HG03575 (cell line): ENCODE results near the gene MACROD2.

Experiments
- ATAC-seq: cut with Tn5 transposase; IDR thresholded peaks from one replicate; pipeline ENCODE4 v1.9.1; 2021; ENCODE audit not compliant: unreplicated experiment, insufficient number of reproducible peaks, low FRiP score; ENCODE audit errors: extremely low read depth

MACROD2 gene

DNA sequence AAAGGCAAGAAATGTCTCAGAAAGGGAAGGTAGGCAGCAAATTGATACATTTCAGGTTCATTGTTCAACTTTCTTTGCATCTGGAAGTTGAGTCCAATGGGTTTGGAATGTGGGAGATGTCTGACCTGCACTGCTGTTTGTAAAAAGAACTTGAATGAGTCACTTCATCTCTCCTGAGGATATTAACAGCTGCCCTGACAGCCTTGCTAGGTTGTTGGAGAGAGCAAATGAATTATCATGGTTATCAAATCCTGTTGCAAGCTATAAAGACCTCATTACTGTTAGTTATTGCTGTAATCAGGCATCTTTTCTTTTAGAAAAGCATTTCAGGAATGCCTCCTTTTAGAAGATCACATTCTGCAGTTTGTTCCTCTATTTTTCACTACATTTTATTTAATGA, 365.1 kb downstream of the MACROD2 start:
- no peak for ATAC-seq

DNA sequence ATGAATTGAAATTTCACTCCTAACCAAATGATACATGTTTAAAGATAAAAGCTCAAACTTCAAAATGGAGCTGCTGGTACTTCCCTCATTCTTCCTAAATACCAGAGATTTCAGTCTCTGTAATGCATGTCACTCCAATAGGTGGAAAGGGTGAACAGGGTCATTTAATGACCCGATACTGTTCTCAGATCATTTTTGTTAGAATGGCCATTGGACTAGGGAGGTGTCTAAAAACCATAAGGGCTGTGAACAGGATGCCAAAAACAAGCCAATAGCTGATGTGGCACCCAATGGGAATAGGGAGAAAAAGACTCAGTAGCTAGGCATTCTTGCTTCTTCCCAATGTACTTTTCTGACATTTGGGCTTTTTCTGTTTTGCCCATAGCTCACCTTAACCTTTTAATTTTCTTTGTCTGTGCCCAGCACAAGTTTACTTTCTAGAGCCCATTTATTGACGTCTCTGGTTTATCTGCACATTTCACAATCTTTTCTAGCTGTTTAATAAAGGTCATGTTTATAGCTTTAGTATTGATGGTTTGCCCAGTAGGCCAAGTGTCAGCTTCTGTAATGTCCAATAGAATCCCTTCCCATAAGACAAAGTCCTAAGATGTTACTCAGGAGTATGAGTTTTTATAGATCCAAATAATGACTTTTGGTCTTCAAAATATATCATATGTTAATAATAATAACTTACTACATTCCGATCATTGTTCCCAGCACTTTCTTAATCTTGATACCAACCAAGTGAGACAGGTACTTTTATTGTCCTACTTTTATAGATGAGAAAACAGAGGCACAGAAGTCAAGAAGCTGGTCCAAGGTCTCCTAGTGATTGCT, 366.4 kb downstream of the MACROD2 start:
- no peak for ATAC-seq

DNA sequence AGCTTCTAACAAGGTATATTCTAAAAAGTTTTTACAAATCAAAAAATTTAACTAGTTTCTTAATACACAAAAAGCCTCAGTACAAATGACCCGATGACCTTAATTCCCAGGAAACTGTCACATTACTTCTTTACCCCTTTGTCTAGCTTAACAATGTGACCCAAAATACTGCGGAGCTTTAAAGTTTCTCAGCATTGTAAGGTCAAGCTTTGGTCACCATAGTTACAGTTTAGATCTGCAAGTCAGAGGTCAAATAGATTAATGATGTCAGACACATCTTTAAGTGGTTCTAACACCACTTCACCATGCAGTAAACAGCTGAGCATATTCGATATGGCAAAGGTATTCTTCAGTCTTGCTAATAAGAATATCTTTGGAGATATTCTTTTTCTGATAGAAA, 378.9 kb downstream of the MACROD2 start:
- no peak for ATAC-seq

DNA sequence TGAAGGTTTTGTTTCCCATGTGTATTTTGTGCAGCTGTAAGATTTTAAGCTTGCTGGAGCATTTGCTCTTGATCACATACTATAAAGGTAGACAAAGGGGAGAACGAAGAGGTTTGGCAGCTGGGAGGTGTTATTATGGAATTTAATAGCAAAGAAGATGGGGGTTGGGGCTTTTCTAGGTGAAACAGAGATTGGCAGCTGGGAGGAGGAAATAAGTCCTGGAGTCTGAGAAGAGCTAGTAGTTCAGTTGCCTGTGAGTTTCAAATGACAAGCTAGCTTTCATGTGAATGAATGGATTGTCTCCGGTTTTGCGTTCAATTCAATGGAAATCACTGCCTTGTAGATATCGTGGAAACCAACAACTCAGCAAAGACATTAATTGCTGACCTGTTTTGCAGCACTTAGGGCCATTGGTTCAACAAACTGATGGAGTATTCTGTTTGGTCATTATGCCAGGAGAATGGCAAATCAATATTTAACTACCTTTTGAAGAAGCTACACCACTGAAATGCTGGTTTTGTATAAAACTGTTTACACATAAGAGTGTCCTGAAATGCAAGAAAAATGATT, 380.2 kb downstream of the MACROD2 start:
- no peak for ATAC-seq

DNA sequence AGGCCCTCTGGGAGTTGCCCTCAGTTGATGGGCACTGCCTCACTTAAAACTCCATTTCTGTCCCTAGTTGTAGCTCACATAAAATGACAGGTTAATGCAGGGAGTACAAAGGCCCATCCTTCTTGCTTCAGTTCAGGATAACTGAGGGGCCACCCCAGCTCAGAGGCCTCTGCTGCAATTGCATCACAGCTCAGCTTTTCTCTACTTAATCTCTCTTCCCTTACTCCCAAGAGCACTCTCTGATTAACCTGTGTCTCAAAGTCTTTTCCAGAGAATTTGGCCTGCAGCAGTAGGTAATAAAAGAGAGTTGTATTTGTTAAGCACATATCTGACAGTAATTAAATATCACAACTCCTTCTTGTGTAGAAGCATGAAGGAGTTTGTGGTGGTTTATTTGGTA, 383.0 kb downstream of the MACROD2 start:
- ATAC-seq: no peak

DNA sequence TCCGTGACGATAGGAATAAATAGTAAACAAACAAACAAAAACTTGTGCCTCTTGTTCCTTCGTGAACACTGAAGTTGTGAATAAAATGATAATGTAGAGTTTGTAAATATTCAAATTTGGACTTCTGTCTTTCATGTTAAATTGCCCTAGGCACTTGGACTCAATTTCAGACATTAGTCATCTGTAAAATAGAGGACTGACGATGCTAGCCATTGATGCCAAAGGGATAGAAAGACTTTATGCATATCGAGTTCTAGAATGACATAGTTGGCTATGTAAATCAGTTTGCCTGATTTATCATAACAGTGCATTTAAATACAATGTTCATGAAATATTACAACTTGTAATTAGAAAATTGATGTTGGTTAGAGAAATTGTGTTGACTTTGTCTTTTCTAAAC, 388.0 kb downstream of the MACROD2 start:
- no peak for ATAC-seq

DNA sequence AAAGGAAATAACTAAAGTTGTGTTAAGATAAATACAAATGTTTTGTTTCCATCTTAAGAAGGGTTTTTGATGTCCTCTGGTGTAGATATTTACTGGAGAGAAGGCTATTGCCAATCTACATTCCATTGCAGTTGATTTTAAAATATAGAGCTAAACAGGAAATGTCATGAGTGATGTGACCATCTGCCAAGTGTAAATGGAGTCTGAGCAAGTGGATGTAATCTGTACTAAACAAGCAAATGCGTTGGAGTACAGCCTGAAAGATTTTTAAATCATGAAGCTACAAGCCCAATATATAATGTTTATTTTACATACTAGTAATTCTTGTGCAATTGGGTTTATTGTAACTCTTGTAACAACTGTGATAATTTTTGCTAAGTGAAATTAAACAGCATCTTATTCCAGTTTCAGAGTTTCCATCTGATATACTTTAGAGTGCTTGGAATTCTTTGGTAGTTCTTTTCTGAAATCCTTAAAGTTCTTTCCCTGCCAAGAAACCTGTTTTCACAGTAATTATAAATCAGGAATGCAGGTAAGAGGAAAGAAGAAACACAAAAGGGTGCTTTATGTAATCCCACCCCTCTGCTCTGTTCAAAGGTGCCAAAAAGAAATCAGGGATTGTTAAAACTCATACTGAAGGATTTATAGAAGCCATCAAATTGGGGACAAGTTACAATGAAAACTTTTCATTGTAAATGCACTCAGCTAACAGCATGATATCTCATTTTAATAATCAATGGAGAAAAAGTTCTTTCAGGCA, 389.3 kb downstream of the MACROD2 start:
- no peak for ATAC-seq

DNA sequence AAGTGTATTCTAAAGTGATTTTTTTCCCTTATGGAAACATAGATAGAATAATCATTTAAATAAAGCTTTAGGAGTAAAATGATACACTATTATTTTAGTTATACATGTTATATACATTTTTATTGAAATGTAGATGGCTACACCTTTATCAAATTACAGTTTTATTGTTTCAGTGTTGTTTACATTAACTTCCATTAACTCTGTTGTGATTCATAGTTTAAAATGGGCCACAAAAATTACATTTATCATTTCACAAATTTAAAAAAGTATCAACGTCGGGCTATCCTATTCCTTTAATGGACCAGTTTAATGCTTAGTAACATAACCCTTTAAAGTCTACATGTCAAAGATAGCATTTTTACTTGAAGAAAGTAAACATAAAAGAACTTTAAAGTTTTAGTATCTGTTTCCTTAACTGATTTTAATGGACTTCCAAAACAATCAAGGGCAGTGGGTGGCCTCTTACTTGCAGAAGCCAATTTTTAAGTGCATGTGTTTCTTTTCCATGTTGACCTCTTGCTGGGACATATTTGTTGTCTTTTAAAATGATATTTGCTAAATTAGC, 389.9 kb downstream of the MACROD2 start:
- no peak for ATAC-seq

DNA sequence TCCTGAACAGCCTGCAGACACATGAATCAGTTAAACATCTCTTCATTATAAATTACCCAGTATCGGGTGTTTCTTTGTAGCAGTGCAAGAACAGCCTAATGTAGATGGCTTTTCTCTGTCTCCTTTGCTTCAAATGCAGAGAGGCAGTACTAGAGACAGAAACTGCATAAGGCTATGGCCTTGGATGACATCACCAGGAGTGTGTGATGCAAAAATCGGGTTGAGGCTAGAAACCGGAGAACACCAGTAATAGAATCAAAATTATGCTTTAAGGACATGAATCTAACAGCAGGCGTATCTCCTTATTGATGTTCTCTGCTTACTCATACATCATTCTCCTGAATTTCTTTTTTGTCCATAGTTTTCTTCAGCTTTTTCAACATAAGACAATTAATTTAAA, 391.4 kb downstream of the MACROD2 start:
- no peak for ATAC-seq

DNA sequence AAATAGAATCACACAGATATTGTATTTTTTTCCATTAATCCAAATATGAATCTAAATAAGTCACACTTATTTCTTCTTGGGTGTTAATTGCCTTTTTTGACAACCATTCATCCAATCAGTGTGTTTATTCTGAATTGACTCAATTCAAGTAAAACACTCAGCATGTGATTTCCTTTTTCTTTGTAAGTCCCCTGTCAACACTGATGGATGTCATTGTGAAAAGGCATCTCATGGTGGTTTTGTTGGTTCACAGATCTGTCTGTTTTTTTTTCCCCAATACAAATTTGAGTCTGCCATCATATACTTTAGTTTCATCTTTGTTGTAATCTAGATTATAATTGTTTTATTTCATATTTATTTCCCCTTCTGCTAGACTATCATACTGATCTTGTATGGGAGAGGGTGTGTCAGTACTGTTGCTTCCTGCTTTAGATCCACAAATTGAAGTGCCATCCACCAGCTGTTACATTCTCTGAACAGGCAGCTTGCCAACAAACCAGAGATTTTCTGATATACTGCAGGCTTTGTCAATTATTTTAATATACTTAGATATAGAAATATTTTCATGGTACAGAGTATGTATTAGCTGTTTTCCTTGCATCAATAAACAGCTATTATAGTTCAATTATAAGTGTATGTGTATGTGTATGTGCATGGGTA, 406.3 kb downstream of the MACROD2 start:
- ATAC-seq: no peak

DNA sequence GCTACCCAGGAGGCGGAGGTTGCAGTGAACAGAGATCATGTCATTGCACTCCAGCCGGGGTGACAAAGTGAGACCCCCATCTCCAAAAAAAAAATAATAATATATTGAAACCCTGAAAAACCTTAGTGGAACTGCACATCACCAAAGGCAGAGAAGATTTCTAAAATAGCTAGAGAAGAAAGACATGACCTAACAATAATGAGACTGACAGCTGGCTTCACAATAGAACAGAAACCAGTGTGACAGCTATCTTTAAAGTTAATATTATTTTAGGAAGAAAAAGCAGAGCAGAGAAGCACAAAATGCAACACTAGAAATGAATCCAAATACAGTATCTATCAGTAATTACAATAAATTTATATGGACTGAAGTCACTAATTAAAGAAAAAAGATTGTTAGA, 409.2 kb downstream of the MACROD2 start:
- ATAC-seq: no peak

DNA sequence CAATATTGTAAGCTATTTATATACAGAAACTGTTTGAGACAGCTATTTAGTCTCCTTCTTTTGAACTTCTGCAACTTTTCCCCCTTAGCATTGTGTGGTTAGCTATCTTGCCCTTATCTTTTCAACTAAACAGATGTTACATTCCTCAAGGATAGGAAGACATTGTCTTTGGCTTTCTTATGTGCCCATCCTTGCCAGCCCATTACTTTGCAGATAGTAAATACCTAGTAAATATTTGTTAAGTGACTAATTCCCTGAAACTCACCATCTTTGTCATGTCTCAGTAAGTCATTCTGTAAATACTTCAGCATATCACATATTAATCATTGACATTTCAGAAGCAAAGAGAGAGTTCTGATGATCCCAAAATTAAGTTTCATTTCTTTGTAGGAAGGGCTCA, 411.2 kb downstream of the MACROD2 start:
- ATAC-seq: no peak

DNA sequence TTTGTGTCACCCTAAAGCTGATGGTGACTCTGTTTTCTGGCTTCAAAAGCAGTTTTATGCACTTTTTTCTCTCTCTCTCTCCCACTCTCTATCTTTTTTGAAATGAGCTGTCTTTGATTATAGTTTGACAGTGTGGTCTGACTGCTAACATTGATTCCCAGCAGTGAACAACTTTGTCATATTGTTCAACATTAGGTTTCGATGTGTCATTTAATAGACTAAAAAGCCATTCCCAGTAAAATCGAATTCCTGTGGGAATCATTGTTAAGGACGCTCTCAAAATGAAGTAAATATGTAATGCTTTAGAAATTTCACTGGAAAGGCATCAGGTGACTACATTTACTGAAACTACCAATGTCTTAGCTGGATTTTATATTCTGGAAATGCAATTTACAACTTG, 412.0 kb downstream of the MACROD2 start:
- ATAC-seq: no peak

DNA sequence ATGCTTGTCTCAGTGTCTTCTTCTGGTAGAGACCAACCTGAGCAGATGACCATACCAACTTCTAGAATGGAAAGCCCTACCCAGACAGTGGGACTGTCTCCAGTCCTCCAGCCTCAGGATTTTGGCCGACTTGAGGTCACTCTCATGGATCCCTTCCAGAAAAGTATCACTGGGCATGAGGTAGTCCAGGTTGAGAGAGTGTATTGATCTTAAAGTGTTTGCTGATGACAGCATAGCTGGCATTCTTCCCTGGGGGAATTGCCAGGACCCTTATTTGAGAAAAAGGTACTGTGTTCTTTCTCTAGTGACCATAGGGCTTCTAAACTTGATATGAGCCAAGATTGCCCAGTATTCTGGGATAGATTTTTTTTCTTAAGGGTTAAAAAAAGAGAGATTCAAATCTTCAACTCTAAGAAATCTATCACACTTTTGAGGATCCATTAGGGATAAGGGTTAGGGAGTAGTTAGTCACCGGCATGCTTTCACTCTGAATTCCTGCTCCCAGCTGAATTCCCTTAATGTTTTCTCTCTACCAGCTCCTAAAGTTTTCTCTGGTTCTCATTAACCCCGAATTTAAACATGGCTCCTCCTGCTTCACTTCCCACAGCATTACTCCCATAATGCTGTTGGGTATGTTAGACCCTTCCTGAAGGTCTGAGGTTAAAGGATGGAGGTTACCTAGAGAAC, 415.7 kb downstream of the MACROD2 start:
- ATAC-seq: no peak

DNA sequence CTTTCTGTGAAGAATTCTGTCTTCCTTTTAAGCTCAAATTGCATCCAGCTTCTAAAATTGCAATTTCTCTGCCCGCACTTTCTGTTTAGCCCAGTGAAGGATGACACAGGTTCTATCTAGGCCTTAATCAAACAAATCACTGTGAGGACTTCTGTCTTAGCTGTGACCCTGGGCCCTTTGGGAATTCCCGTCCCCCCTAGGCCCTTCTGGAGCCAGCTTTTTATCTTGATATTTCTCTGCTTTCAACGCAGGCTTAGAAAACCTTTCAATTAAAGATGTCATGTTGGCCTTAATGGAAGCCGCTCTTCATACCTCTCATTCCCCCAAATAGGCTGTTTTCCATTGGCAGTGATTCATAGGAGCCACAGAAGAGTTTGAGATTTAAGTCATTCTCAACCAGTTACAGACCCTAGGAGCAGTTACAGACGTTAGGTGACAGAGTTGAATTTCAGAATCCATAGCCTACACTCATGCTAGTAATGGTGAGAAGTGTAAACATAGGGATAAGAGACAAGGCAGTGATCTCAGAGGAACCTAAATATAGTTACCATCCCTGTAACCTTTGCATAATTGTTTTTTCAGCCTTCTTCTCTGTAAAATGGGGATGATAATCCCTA, 416.9 kb downstream of the MACROD2 start:
- ATAC-seq: no peak

DNA sequence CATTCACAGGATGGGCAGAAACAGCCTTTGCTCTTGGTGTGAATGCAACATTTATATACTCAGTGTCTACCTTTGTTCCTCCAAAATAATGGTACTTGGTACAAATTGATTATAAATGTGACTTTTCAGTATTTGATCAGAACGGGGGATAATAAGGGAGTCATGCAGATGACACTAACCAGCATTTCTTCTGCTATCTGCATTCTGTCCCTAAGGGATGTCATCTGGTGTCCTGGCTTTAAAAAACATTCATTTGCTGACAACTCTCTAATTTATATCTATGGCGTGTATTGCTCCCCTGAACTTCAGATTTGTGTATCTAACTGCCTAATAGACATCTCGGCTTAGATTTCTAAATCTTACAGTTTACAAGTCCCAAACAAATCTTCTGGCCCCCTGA, 418.5 kb downstream of the MACROD2 start:
- ATAC-seq: no peak

DNA sequence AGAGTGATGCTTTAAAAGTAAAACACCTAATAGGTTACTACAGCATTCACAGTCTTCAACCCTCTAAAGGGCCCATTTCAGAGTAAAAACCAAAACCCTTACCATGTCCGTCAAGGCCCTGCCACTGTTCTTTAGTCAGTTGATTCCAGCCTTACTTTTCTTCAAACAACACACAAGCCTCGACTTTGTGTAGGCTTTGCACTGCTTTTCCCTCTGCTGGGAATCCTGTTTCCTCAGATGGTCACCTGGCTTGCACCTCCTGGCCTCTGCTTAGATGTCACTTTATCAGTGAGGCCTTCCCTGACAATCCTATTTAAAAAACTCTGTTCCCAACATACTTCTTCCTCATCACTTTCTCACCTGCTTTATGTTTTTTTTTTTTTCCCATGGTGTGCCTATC, 419.2 kb downstream of the MACROD2 start:
- no peak for ATAC-seq

DNA sequence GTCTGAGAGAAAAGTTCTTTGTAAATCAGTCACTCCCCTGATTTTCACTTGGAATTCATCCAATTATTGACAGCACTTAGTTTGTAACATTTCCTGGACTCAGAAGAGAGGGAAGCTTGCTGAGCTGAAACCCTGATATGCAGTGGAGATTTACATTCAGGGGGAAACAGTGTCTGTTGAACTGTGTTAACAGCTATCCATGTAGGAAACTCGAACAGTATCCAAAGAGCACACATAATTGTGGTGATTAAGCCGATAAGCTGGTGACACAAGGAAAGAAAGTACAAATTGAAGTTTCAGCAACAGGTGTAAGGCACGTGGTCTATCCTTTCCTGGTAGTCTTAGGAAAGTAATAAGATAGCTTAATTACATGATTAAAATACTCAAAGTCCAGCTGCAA, 420.2 kb downstream of the MACROD2 start:
- no peak for ATAC-seq
